Neural cell (in vitro differentiated cells): ENCODE data around the gene NPS.

Source experiments
- CTCF ChIP-seq: fragments of 450-650 bp; IDR thresholded peaks from 2 replicates; pipeline ENCODE4 v1.5.1; 2014; ENCODE audit warnings: antibody characterized with exemption, mild to moderate bottlenecking, moderate library complexity; ENCODE audit not compliant: poor library complexity, severe bottlenecking
- EP300 ChIP-seq: fragments of 450-650 bp; conservative IDR thresholded peaks from 2 replicates; pipeline ENCODE4 v1.6.1; 2014; ENCODE audit warnings: antibody characterized with exemption, mild to moderate bottlenecking, moderate library complexity; ENCODE audit not compliant: poor library complexity, severe bottlenecking
- EZH2 ChIP-seq: fragments of 200-600, 300-800 bp; shearing (Covaris generic), sonication (generic); IDR thresholded peaks from 2 replicates; pipeline ENCODE4 v1.6.1; 2014; ENCODE audit warnings: antibody characterized with exemption, low read length, borderline replicate concordance, mild to moderate bottlenecking; ENCODE audit not compliant: insufficient read depth, poor library complexity, severe bottlenecking
- MXI1 ChIP-seq: fragments of 450-650 bp; conservative IDR thresholded peaks from 2 replicates; pipeline ENCODE4 v1.6.1; 2014; ENCODE audit warnings: antibody characterized with exemption, mild to moderate bottlenecking; ENCODE audit not compliant: poor library complexity, severe bottlenecking
- POLR2AphosphoS5 ChIP-seq: IDR thresholded peaks from 2 replicates; pipeline ENCODE4 v1.6.1; 2012
- RAD21 ChIP-seq: fragments of 450-650 bp; conservative IDR thresholded peaks from 2 replicates; pipeline ENCODE4 v1.6.1; 2014; ENCODE audit warnings: antibody characterized with exemption, mild to moderate bottlenecking, moderate library complexity
- REST ChIP-seq: IDR thresholded peaks from 2 replicates; pipeline ENCODE4 v1.6.1; 2012; ENCODE audit warnings: borderline replicate concordance
- SMC3 ChIP-seq: fragments of 450-650 bp; conservative IDR thresholded peaks from 2 replicates; pipeline ENCODE4 v1.6.1; 2014; ENCODE audit warnings: antibody characterized with exemption, mild to moderate bottlenecking, moderate library complexity; ENCODE audit not compliant: poor library complexity
- TAF1 ChIP-seq: IDR thresholded peaks from 2 replicates; pipeline ENCODE4 v1.6.1; 2012; ENCODE audit warnings: low read depth

GRCh38 chr10:127565583-127565982 lies 16.5 kb downstream of the NPS start:
- TF ChIP-seq CTCF (no peak), EZH2 (no peak), TAF1 (no peak), REST (no peak), EP300 (no peak), MXI1 (no peak), SMC3 (no peak), POLR2AphosphoS5 (no peak), RAD21 (no peak)
